ENCODE results near the gene OR9Q1.
"Not testable (repeated sequence)": the region's sequence is repeated elsewhere in the genome, so short reads cannot be mapped to it uniquely, and the experiment has no call there.

The OR9Q1 gene

DNA sequence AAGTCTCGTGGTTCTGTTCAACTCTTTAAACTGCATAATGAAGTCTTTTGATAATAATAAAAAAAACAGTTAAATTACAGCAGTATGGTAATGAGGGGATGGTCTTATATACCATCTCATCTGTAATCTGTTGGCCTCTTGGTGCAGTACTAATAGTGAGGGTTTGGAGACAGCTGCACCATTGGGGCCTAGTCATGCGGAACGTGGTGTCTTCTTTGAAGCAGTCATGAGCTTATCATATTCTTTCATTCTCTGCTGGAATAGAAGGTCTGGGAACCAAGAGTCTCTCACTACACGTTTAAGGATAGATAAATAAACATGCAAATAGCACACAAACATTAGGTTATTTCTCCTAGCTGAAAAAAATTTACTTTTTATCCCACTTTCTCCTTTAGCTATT lies 40.9 kb upstream of the OR9Q1 start:
- H3K4me1 ChIP-seq = no peaks in the 10 kb centered on the region
- no peak overlapping the region for H3K9ac ChIP-seq
- TF ChIP-seq Cebpa-rat (IDR thresholded peaks at IDR 0.05) = no peak
- H3K9me3 ChIP-seq (replicated peaks in 1 of 11) = peaks cover 0 to 11% (median 0%) of the 10 kb centered on the region in 11 experiments; a peak in 4 of 22 replicates
- H3K27ac ChIP-seq = no peak overlapping the region
- no peaks in the 10 kb centered on the region for H3K36me3 ChIP-seq
- no peak overlapping the region for H3K4me2 ChIP-seq
- H3K27me3 ChIP-seq = no peaks in the 10 kb centered on the region
- no peaks in the 10 kb centered on the region for H4K20me1 ChIP-seq
- H3K4me3 ChIP-seq = no peak overlapping the region

DNA sequence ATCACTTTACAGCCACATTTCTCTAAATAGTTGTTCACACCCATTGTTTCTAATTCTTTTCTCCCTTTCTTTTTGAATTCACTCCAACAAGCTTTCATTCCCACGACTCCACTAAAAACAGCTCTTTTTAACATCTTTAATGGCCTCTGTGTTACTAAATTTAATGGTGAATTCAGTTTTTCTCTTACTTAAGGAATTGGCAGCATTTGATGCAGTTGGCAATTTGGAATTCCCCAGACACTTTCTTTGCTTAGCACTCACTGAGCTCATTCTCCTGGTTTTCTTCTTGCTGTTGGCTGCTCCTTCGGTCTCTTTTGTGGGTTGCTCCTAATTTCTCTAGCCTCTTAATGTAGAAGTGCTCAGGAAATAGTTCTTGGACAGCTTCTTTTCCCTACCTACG lies 40.5 kb upstream of the OR9Q1 start:
- Histone ChIP-seq H3K4me2 (no peak overlapping the region), H3K4me3 (no peak overlapping the region), H3K4me1 (no peaks in the 10 kb centered on the region), H3K36me3 (no peaks in the 10 kb centered on the region), H3K9me3 (replicated peaks in 1 of 11) (peaks cover 0 to 11% (median 0%) of the 10 kb centered on the region in 11 experiments; a peak in 4 of 22 replicates), H3K27ac (no peak overlapping the region), H3K9ac (no peak overlapping the region), H3K27me3 (no peaks in the 10 kb centered on the region), H4K20me1 (no peaks in the 10 kb centered on the region)
- TF ChIP-seq Cebpa-rat (IDR thresholded peaks at IDR 0.05) = no peak

DNA sequence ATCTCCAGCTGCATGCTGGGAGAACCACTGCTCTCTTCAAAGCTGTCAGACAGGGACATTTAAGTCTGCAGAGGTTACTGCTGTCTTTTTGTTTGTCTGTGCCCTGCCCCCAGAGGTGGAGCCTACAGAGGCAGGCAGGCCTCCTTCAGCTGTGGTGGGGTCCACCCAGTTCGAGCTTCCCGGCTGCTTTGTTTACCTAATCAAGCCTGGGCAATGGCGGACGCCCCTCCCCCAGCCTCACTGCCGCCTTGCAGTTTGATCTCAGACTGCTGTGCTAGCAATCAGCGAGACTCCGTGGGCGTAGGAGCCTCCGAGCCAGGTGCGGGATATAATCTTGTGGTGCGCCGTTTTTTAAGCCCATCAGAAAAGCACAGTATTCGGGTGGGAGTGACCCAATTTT lies 24.2 kb upstream of the OR9Q1 start:
- H3K27me3 ChIP-seq, H3K36me3 ChIP-seq, H3K4me3 ChIP-seq, H3K4me2 ChIP-seq, H4K20me1 ChIP-seq, H3K27ac ChIP-seq, H3K4me1 ChIP-seq, H3K9ac ChIP-seq: not testable (repeated sequence)
- H3K9me3 ChIP-seq (replicated peaks in 1 of 11) = peaks cover 0 to 11% (median 0%) of the 10 kb centered on the region in 11 experiments; a peak in 2 of 22 replicates

DNA sequence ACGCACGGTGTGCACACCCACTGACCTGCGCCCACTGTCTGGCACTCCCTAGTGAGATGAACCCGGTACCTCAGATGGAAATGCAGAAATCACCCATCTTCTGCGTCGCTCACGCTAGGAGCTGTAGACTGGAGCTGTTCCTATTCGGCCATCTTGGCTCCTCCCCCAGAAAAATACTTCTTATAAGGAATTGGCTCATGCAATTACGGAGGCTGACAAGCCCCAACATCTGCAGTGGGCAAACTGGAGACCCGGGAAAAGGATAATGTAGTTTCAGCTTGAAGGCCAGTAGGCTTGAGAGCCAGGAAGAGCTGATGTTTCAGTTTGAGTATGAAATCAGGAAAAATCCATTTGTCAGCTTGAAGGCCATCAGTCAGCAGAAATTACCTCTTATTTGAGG lies 23.7 kb upstream of the OR9Q1 start:
- peaks cover 0 to 11% (median 0%) of the 10 kb centered on the region in 11 experiments; a peak in 2 of 22 replicates for H3K9me3 ChIP-seq (replicated peaks in 1 of 11)
- H3K36me3 ChIP-seq, H3K4me2 ChIP-seq, H3K27me3 ChIP-seq, H3K4me3 ChIP-seq, H3K9ac ChIP-seq, H3K4me1 ChIP-seq, H3K27ac ChIP-seq, H4K20me1 ChIP-seq: not testable (repeated sequence)

DNA sequence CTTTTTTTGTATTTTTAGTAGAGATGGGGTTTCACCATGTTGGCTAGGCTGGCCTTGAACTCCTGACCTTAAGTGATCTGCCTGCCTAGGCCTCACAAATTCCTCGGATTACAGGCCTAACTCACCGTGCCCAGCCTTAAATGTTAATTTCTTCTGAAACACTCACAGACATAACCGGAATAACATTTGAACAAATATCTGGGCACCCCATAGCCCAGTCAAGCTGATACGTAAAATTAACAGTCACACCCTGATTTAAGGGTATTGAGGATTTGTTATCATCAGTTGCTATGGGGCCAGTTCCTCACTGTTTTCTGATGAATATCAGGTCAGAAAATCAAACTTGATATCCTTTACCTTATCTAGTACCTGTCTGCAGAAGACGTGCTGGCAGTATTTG lies 23.0 kb upstream of the OR9Q1 start:
- TF ChIP-seq Cebpa-rat (IDR thresholded peaks at IDR 0.05) = no peak
- Histone ChIP-seq H3K4me3 (no peak overlapping the region), H3K27ac (no peak overlapping the region), H3K4me2 (no peak overlapping the region), H3K9ac (no peak overlapping the region), H3K36me3 (no peaks in the 10 kb centered on the region), H4K20me1 (no peaks in the 10 kb centered on the region), H3K9me3 (replicated peaks in 1 of 11) (peaks cover 0 to 11% (median 0%) of the 10 kb centered on the region in 11 experiments; a peak in 2 of 22 replicates), H3K27me3 (no peaks in the 10 kb centered on the region), H3K4me1 (peaks cover 0 to 9% (median 2%) of the 10 kb centered on the region in 10 experiments; a peak in 8 of 20 replicates)

DNA sequence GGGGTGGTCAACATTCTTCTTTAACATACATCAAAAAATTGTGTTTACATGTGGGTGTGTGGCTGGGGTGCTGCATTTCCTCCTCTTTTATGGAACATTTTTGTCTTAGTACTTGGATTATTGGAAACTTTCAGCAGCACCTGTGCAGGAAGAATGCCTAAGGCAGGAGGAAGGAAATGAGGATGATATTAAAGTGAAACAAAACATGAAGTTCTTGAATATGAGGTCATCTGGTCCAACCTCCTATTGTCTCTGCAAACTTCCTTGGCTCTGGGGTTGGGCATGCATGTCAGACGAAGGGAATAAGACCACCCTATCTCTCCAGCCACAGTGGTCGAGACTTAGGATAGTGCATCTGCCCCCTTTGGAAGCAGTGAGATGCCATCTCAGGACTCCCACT lies 20.6 kb upstream of the OR9Q1 start:
- Histone ChIP-seq H3K27me3 (no peaks in the 10 kb centered on the region), H3K27ac (no peak overlapping the region), H3K4me1 (peaks cover 0 to 13% (median 2%) of the 10 kb centered on the region in 10 experiments; a peak in 8 of 20 replicates), H4K20me1 (no peaks in the 10 kb centered on the region), H3K4me2 (no peak overlapping the region), H3K36me3 (no peaks in the 10 kb centered on the region), H3K4me3 (no peak overlapping the region), H3K9me3 (replicated peaks in 1 of 11) (peaks cover 0 to 11% (median 0%) of the 10 kb centered on the region in 11 experiments; a peak in 2 of 22 replicates), H3K9ac (no peak overlapping the region)
- no peak for TF ChIP-seq Cebpa-rat (IDR thresholded peaks at IDR 0.05)

DNA sequence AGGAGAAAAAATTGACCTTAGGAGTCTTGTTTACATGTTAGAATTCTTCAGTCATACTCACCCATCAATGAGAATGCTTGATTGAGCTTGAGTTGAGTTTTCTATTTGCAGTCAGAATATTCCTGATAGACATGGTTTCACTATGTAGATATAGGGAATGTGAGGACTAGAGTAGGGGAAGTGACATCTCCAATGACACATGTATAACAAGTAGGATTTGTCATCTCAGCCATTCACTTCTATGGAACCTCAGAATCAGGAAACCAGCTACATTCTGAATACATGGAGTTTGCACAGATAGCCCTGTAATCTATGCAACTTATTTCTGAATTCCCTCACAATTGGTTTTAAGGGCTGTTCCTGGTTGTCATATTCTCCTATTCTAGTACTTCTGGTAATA lies 20.1 kb upstream of the OR9Q1 start:
- H3K4me2 ChIP-seq = no peak overlapping the region
- peaks cover 0 to 13% (median 2%) of the 10 kb centered on the region in 10 experiments; a peak in 8 of 20 replicates for H3K4me1 ChIP-seq
- H3K9me3 ChIP-seq (replicated peaks in 1 of 11) = peaks cover 0 to 11% (median 0%) of the 10 kb centered on the region in 11 experiments; a peak in 2 of 22 replicates
- no peak overlapping the region for H3K27ac ChIP-seq
- H3K4me3 ChIP-seq = no peak overlapping the region
- no peaks in the 10 kb centered on the region for H3K27me3 ChIP-seq
- no peak overlapping the region for H3K9ac ChIP-seq
- no peak for TF ChIP-seq Cebpa-rat (IDR thresholded peaks at IDR 0.05)
- no peaks in the 10 kb centered on the region for H3K36me3 ChIP-seq
- no peaks in the 10 kb centered on the region for H4K20me1 ChIP-seq

DNA sequence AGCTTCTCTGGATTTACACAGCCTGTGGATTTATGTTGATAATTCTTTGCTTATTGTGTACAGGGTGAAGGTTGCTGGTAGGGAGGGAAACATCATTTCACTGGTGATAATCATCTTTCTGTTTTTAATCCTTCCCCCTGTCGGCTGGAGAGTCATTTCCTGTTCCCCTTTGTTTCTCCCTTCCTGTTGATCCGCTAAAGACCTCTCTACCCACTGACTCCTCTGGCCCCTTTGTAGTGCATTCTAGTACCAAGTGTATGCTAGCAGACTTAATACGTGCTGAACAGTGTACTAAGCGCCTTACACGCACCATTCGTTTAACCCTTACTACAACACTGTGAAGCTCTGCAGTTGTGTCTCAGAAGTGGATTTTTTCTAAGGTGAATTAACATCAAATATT lies 19.0 kb upstream of the OR9Q1 start:
- Histone ChIP-seq H3K36me3 (no peaks in the 10 kb centered on the region), H3K4me3 (no peak overlapping the region), H3K27ac (no peak overlapping the region), H3K9ac (no peak overlapping the region), H4K20me1 (no peaks in the 10 kb centered on the region), H3K9me3 (replicated peaks in 1 of 11) (peaks cover 0 to 11% (median 0%) of the 10 kb centered on the region in 11 experiments; a peak in 2 of 22 replicates), H3K4me1 (peaks cover 0 to 13% (median 2%) of the 10 kb centered on the region in 10 experiments; a peak in 8 of 20 replicates), H3K27me3 (no peaks in the 10 kb centered on the region), H3K4me2 (peak overlapping the region in 5 of 11 experiments; percentile 5 to 38 (median 25); a peak in 7 of 22 replicates)
- TF ChIP-seq Cebpa-rat (IDR thresholded peaks at IDR 0.05) = no peak

DNA sequence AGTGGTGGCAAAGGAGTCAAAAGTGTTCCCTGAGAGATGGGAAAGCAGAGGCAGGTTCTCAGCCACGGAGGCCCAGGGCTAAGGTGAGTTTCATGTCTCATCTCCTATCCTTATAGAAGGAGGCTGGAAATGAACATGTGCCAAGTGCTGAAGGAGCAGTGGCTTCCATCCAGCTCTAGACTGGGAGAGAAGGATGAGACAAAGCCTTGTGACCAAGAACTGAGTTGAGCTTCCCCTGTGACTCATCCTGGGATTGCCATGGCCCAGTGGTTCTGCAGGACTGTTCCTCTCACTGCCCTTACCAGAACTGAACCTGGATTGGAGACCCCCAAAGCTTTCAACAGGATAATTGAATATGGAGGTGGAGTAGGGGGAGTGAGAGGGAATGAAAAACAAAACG lies 16.7 kb upstream of the OR9Q1 start:
- TF ChIP-seq Cebpa-rat (IDR thresholded peaks at IDR 0.05) = no peak
- Histone ChIP-seq H3K4me1 (peaks cover 0 to 13% (median 2%) of the 10 kb centered on the region in 10 experiments; a peak in 8 of 20 replicates), H3K27ac (no peak overlapping the region), H3K4me2 (no peak overlapping the region), H4K20me1 (no peaks in the 10 kb centered on the region), H3K9me3 (replicated peaks in 1 of 11) (no peaks in the 10 kb centered on the region), H3K9ac (no peak overlapping the region), H3K27me3 (no peaks in the 10 kb centered on the region), H3K36me3 (no peaks in the 10 kb centered on the region), H3K4me3 (no peak overlapping the region)

DNA sequence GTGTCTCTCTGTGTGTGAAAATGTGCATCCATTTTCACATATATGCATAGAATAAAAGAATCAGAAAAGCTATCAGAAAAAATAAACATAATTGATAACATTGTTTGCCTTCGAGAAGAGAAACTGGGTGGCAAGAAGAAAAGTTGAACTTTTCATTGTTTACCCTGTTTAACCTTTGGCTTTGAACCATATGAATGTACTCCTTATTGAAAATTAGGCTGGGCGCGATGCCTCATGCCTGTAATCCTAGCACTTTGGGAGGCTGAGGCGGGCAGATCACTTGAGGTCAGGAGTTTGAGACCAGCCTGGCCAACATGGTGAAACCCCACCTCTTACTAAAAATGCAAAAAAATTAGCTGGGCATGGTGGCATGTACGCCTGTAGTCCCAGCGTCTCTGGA lies 11.9 kb upstream of the OR9Q1 start:
- TF ChIP-seq Cebpa-rat (IDR thresholded peaks at IDR 0.05) = no peak
- peaks cover 0 to 4% (median 0%) of the 10 kb centered on the region in 10 experiments; a peak in 1 of 20 replicates for H3K4me1 ChIP-seq
- H3K27me3 ChIP-seq = no peaks in the 10 kb centered on the region
- H3K4me3 ChIP-seq = no peak overlapping the region
- H3K36me3 ChIP-seq = no peaks in the 10 kb centered on the region
- H3K27ac ChIP-seq = no peak overlapping the region
- H3K9ac ChIP-seq = no peak overlapping the region
- no peak overlapping the region for H3K4me2 ChIP-seq
- H4K20me1 ChIP-seq = no peaks in the 10 kb centered on the region
- no peaks in the 10 kb centered on the region for H3K9me3 ChIP-seq (replicated peaks in 1 of 11)
